ENCODE data around the gene NTNG1. TPM values are rescaled to one million over a fixed set of nuclear protein-coding genes. Genes with fewer than 3 reads are reported as not detected.

NTNG1 gene
- total and polyA plus RNA-seq, 2 of the 8 experiments (the other 6 are each of a cell fraction or from before 2014, with no cell fraction given): 1.2 to 4.1 TPM

DNA sequence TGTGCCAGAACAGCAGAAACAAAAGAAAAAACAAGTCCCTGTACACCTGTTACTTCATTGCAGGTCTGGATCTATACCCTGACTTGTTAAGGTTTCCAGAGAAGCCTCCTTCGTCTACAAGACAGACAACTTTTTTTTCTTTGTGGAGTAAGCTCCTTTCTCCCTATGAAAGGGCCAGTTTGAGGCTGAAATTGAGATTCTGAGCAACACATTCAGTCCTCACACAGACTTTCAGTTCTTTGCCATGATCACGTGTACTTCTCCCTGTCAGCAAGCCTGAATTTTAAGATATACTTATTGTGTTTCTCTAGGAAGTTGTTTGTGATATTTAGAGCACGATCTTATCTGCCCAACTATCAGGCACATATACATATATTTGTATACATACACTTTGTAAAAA lies 374.0 kb downstream of the NTNG1 start:
- Histone ChIP-seq H2AK5ac (ENCODE audit: low read depth, low read length) (no peak overlapping the region), H3K4me2 (ENCODE audit: insufficient read depth in 1 of 2, low read depth in 2 of 2, low read length in 2 of 2) (no peak overlapping the region), H2BK5ac (ENCODE audit: low read depth, low read length) (no peak overlapping the region), H3K23me2 (ENCODE audit: low read depth, low read length) (no peaks in the 10 kb centered on the region), H3K4me1 (replicated peaks in 1 of 4; ENCODE audit: control insufficient read depth in 3 of 4, insufficient read depth in 4 of 4, low read length in 3 of 4) (no peaks in the 10 kb centered on the region), H4K8ac (ENCODE audit: extremely low read depth, insufficient read depth, low read length) (no peak overlapping the region), H2BK120ac (replicated peaks; ENCODE audit: low read depth, low read length) (no peak overlapping the region), H2BK15ac (ENCODE audit: low read length) (no peak overlapping the region), H3K79me1 (ENCODE audit: low read depth, low read length) (no peaks in the 10 kb centered on the region), H3K18ac (ENCODE audit: extremely low read depth, low read length) (no peak overlapping the region), H3K23ac (ENCODE audit: insufficient read length) (no peak overlapping the region), H3K27me3 (replicated peaks in 1 of 4; ENCODE audit: control insufficient read depth in 3 of 4, extremely low read depth in 1 of 4, insufficient read depth in 3 of 4, low read length in 3 of 4) (no peaks in the 10 kb centered on the region), H3K14ac (ENCODE audit: insufficient read length) (no peak overlapping the region), H3K56ac (replicated peaks; ENCODE audit: insufficient read length, low read depth, low read length) (no peak overlapping the region), H3K4me3 (ENCODE audit: extremely low read depth in 1 of 4, insufficient read depth in 2 of 4, low read depth in 3 of 4, low read length in 4 of 4) (no peak overlapping the region), H2BK20ac (ENCODE audit: low read length) (no peak overlapping the region), H3K9ac (replicated peaks in 1 of 4; ENCODE audit: extremely low read depth in 1 of 4, low read depth in 3 of 4, low read length in 3 of 4) (no peak overlapping the region), H4K91ac (replicated peaks; ENCODE audit: insufficient read length, low read length) (no peak overlapping the region), H3K27ac (ENCODE audit: low read depth, low read length) (no peak overlapping the region), H3K36me3 (ENCODE audit: control insufficient read depth in 2 of 4, insufficient read depth in 4 of 4, low read length in 3 of 4) (no peaks in the 10 kb centered on the region), H4K5ac (ENCODE audit: insufficient read length, low read depth, low read length) (no peak overlapping the region), H3K79me2 (ENCODE audit: control insufficient read depth in 1 of 2, insufficient read depth in 2 of 2, low read length in 2 of 2) (no peaks in the 10 kb centered on the region), H2BK12ac (ENCODE audit: low read depth, low read length) (no peak overlapping the region), H2AFZ (ENCODE audit: low read length) (no peak overlapping the region), H3K4ac (replicated peaks; ENCODE audit: insufficient read length, low read depth, low read length) (no peak overlapping the region), H3K9me3 (ENCODE audit: insufficient read depth in 2 of 2, low read depth in 1 of 2, low read length in 1 of 2) (peaks cover 9 to 10% of the 10 kb centered on the region in 2 experiments), H4K20me1 (replicated peaks in 1 of 2; ENCODE audit: control insufficient read depth in 1 of 2, insufficient read depth in 2 of 2, low read length in 2 of 2) (no peaks in the 10 kb centered on the region)
- POLR2A ChIA-PET (ENCODE audit: partially characterized antibody): no interaction called here
- no peak for FAIRE-seq
- CTCF ChIA-PET (ENCODE audit: partially characterized antibody): interaction anchor here (0.9 to 7.9 kb wide), 6 partner anchors 15 to 233 kb away, joined by 3 to 64 read pairs (median 4); no protein-coding TSS in a partner anchor
- no peak for DNase-seq (ENCODE audit: low read depth in 1 of 2, low spot score in 2 of 2)
- 86% methylated on average over 3 of the region's 3 CpGs; no CpG with 5 or more reads in 1 of the 2 experiments for WGBS, 2 experiments (ENCODE audit: extremely low coverage in 1 of 2, insufficient coverage in 1 of 2, insufficient read length in 1 of 2, insufficient replicate concordance in 2 of 2, low coverage in 1 of 2, low lambda C conversion rate in 2 of 2, missing lambda C conversion rate in 1 of 2)
- TF ChIP-seq JUND (IDR thresholded peaks at IDR 0.05; ENCODE audit: low read length) (no peak), CHD1 (IDR thresholded peaks at IDR 0.05; ENCODE audit: low read depth, low read length) (no peak), TCF12 (IDR thresholded peaks at IDR 0.05; ENCODE audit: low read depth, low read length) (no peak), NANOG (IDR thresholded peaks at IDR 0.05; ENCODE audit: insufficient read depth, low read depth, low read length, poor library complexity, severe bottlenecking) (no peak), CREB1 (IDR thresholded peaks at IDR 0.05) (no peak), RBBP5 (IDR thresholded peaks at IDR 0.05; ENCODE audit: borderline replicate concordance, low read depth, low read length) (no peak), SP1 (IDR thresholded peaks at IDR 0.05; ENCODE audit: low read depth, low read length) (no peak), CHD2 (IDR thresholded peaks at IDR 0.05; ENCODE audit: low read length) (no peak), MAFK (IDR thresholded peaks at IDR 0.05; ENCODE audit: low read depth, low read length) (no peak)
- TF ChIP-seq, protein P1, sequence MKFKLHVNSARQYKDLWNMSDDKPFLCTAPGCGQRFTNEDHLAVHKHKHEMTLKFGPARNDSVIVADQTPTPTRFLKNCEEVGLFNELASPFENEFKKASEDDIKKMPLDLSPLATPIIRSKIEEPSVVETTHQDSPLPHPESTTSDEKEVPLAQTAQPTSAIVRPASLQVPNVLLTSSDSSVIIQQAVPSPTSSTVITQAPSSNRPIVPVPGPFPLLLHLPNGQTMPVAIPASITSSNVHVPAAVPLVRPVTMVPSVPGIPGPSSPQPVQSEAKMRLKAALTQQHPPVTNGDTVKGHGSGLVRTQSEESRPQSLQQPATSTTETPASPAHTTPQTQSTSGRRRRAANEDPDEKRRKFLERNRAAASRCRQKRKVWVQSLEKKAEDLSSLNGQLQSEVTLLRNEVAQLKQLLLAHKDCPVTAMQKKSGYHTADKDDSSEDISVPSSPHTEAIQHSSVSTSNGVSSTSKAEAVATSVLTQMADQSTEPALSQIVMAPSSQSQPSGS (IDR thresholded peaks at IDR 0.05; ENCODE audit: low read length): no peak
- TF ChIP-seq, protein P2, sequence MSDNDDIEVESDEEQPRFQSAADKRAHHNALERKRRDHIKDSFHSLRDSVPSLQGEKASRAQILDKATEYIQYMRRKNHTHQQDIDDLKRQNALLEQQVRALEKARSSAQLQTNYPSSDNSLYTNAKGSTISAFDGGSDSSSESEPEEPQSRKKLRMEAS (IDR thresholded peaks at IDR 0.05): no peak
